DMS53 treated with DMSO at 0.1 percent for 48 hours (cell line): ENCODE data around the gene CNNM2.

ENCODE experiments used
- DNase-seq: peaks from one replicate; lab custom pipeline; 2025; ENCODE audit not compliant: unreplicated experiment; lab: John Stamatoyannopoulos, UW

Gene CNNM2

GRCh38 chr10:102917962-102918816 lies at the start of gene CNNM2:
TSS of gene CNNM2 (plus strand) at chr10:102918294. CDS start at chr10:102918481, 187 bp downstream.
- peak; percentile 99 for DNase-seq

- DNase-seq: no peak
Measured at GRCh38 chr10:102868911-102869257, 49.2 kb upstream of the CNNM2 start.

- DNase-seq: no peak
Measured at GRCh38 chr10:102869258-102870198, 48.6 kb upstream of the CNNM2 start, which contains the start of gene AS3MT. TSS of gene AS3MT (plus strand) at chr10:102869470. CDS start at chr10:102869593, 123 bp downstream.

- DNase-seq: no peak
Measured at GRCh38 chr10:102870221-102870620, 47.9 kb upstream of the CNNM2 start.

- DNase-seq: no peak
Measured at GRCh38 chr10:102872163-102872562, 45.9 kb upstream of the CNNM2 start.

- no peak for DNase-seq
Measured at GRCh38 chr10:102876747-102877153, 41.3 kb upstream of the CNNM2 start.

GRCh38 chr10:102878629-102879028 lies 39.5 kb upstream of the CNNM2 start:
- no peak for DNase-seq

GRCh38 chr10:102880256-102880655 lies 37.8 kb upstream of the CNNM2 start:
- DNase-seq: no peak

GRCh38 chr10:102888048-102888447 lies 30.0 kb upstream of the CNNM2 start:
- no peak for DNase-seq

GRCh38 chr10:102894466-102895213 lies 23.5 kb upstream of the CNNM2 start:
- DNase-seq: no peak

- DNase-seq: no peak
Measured at GRCh38 chr10:102900006-102900405, 18.1 kb upstream of the CNNM2 start.

- no peak for DNase-seq
Measured at GRCh38 chr10:102904346-102904745, 13.7 kb upstream of the CNNM2 start.

- DNase-seq: no peak
Measured at GRCh38 chr10:102906507-102906906, 11.6 kb upstream of the CNNM2 start.

GRCh38 chr10:102914781-102915180 lies 3.3 kb upstream of the CNNM2 start:
- DNase-seq: no peak

- no peak for DNase-seq
Measured at GRCh38 chr10:102916173-102916572, 1.9 kb upstream of the CNNM2 start.

GRCh38 chr10:102917314-102917961 lies 656 bp upstream of the CNNM2 start:
- DNase-seq: peak; percentile 59

GRCh38 chr10:102918817-102919245 lies 737 bp downstream of the CNNM2 start:
- peak; percentile 11 for DNase-seq

GRCh38 chr10:102919246-102919959 lies 1.3 kb downstream of the CNNM2 start:
- DNase-seq: peak; percentile 4

- no peak for DNase-seq
Measured at GRCh38 chr10:102919992-102920739, 2.1 kb downstream of the CNNM2 start.
